Measurements from ENCODE around the gene PTPRT.

The PTPRT gene

DNA sequence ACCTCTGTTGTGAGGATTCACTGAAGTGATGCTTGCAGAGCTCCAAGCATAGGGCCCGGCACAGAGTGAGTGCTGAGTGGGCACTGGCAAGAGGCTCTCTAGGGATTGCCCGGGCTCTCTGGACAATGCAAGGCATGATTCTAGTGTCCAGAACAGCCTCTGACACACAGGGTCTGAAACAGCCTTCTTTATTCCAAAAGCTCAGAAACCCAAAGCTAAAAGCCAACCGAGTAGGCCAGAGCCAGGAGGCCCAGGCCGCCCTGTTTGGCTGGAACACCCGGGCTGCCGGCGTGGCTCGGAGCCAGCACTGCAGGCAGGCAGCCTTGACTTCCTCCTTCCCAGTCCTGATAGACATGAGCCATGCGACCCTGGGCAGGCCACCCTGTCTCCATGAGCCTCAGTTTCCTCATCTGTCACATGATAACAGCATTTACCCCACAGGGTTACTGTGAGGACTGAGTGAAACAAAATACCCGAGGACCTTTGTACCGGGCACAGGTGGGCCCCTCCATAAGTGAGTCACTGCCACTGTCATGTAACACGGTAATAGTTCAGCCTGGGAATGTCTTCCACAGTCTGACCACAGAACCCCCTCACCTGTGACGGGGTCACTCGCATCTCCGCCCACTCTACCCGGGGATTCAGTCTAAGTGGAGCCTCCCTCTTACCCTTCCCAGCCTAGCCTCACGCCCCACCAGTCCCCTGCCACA lies 51.5 kb downstream of the PTPRT start:
- Histone ChIP-seq H3K4me3 (ENCODE audit: insufficient read depth, low read depth, low read length) (no peak overlapping the region), H3K4me1 (ENCODE audit: control insufficient read depth, insufficient read depth, low read length) (no peaks in the 10 kb centered on the region), H3K9me3 (ENCODE audit: control insufficient read depth, low read length) (no peaks in the 10 kb centered on the region), H3K27me3 (ENCODE audit: control insufficient read depth, insufficient read depth, low read length, poor library complexity, severe bottlenecking) (no peaks in the 10 kb centered on the region), H3K27ac (ENCODE audit: insufficient read depth, low read depth, low read length, poor library complexity, severe bottlenecking) (no peak overlapping the region), H3K36me3 (ENCODE audit: control insufficient read depth, insufficient read depth, low read length) (no peaks in the 10 kb centered on the region)
- WGBS, 2 experiments, result 92 to 95% methylated on average over 17 of the region's 17 CpGs

DNA sequence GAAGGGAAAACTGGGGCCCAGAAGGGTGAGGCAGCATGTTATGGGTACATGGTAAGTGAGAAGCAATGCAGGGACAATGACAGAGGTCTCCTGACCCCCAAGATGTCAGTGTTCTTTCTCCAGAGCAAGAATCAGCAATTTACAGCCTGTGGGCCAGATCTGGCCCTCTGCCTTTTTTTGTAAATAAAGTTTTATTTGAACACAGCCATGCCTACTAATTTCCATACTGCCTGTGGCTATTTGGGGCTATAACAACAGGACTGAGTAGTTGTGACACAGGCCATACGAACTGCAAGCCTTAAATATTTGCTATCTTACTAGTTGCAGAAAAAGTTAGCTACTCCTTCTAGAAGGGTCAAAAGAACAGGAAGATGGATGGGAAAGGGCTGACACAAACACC lies 52.5 kb downstream of the PTPRT start:
- H3K27me3 ChIP-seq (ENCODE audit: control insufficient read depth, insufficient read depth, low read length, poor library complexity, severe bottlenecking), result no peaks in the 10 kb centered on the region
- H3K27ac ChIP-seq (ENCODE audit: insufficient read depth, low read depth, low read length, poor library complexity, severe bottlenecking), result no peak overlapping the region
- no peaks in the 10 kb centered on the region for H3K36me3 ChIP-seq (ENCODE audit: control insufficient read depth, insufficient read depth, low read length)
- no peak overlapping the region for H3K4me3 ChIP-seq (ENCODE audit: insufficient read depth, low read depth, low read length)
- WGBS, 2 experiments, result 80 to 94% methylated on average over 1 of the region's 1 CpG
- H3K9me3 ChIP-seq (ENCODE audit: control insufficient read depth, low read length), result no peaks in the 10 kb centered on the region
- no peaks in the 10 kb centered on the region for H3K4me1 ChIP-seq (ENCODE audit: control insufficient read depth, insufficient read depth, low read length)

DNA sequence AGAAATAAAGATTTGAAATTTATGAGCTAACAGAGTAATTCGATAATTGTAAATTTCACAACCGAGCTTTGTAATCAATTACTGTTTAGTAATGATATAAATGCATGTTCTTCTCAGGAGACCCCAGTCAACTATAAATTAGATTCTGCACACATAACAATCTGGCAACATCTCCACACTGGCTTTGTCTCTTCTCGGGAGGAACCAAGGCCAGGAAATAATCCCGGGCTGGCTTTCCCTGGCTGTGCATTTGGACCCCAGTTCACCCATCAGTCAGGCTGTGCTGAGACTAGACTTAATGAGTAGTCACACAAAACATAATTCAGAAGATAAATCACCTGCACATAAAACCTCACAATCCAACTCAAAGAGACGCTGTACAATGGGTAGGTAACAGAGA lies 65.5 kb downstream of the PTPRT start:
- Histone ChIP-seq H3K9me3 (ENCODE audit: control insufficient read depth, low read length) (no peaks in the 10 kb centered on the region), H3K4me1 (ENCODE audit: control insufficient read depth, insufficient read depth, low read length) (no peaks in the 10 kb centered on the region), H3K27ac (ENCODE audit: insufficient read depth, low read depth, low read length, poor library complexity, severe bottlenecking) (no peak overlapping the region), H3K27me3 (ENCODE audit: control insufficient read depth, insufficient read depth, low read length, poor library complexity, severe bottlenecking) (no peaks in the 10 kb centered on the region), H3K36me3 (ENCODE audit: control insufficient read depth, insufficient read depth, low read length) (no peaks in the 10 kb centered on the region), H3K4me3 (ENCODE audit: insufficient read depth, low read depth, low read length) (no peak overlapping the region)
- 96 to 99% methylated on average over 5 of the region's 5 CpGs for WGBS, 2 experiments

DNA sequence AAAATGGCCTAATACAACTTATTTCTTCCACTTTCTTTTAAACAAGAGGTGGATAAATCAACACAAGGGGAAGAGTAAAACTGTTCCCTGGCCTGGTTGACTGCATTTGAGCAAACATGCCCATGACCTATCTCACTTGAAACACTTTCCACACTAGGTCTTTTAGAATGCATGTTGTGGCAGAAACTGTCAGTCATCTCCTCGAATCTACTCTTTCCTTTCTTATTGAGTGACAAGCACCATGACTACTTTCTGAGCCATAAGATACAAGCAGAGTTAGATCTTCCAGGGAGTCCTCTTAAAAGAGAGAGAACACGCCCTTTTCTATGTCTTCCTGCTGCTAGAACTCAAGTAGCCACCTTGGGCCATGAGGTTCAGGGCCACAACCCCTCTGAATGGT lies 66.5 kb downstream of the PTPRT start:
- H3K4me3 ChIP-seq (ENCODE audit: insufficient read depth, low read depth, low read length), result no peak overlapping the region
- no peaks in the 10 kb centered on the region for H3K36me3 ChIP-seq (ENCODE audit: control insufficient read depth, insufficient read depth, low read length)
- 89 to 95% methylated on average over 2 of the region's 2 CpGs for WGBS, 2 experiments
- H3K27me3 ChIP-seq (ENCODE audit: control insufficient read depth, insufficient read depth, low read length, poor library complexity, severe bottlenecking), result no peaks in the 10 kb centered on the region
- H3K27ac ChIP-seq (ENCODE audit: insufficient read depth, low read depth, low read length, poor library complexity, severe bottlenecking), result no peak overlapping the region
- no peaks in the 10 kb centered on the region for H3K9me3 ChIP-seq (ENCODE audit: control insufficient read depth, low read length)
- no peaks in the 10 kb centered on the region for H3K4me1 ChIP-seq (ENCODE audit: control insufficient read depth, insufficient read depth, low read length)

DNA sequence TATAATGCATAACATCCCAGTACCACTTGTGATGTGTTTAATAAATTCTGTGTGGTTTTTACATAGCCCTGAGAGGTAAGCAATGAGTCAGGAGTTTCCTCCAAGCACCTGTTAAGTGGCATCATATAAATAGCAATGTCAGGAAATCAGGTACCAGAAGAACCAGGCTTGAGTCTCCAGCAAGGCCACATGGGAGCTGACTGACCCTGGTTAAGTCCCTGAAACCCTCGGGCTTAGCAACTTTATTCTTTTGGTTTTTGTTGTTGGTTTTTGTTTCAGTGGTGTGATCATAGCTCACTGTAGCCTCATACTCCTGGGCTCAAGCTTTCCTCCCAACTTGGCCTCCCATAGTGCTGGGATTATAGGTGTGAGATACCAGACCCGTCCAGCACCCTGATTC lies 70.0 kb downstream of the PTPRT start:
- no peak overlapping the region for H3K27ac ChIP-seq (ENCODE audit: insufficient read depth, low read depth, low read length, poor library complexity, severe bottlenecking)
- H3K4me3 ChIP-seq (ENCODE audit: insufficient read depth, low read depth, low read length), result no peak overlapping the region
- no peaks in the 10 kb centered on the region for H3K36me3 ChIP-seq (ENCODE audit: control insufficient read depth, insufficient read depth, low read length)
- no peaks in the 10 kb centered on the region for H3K27me3 ChIP-seq (ENCODE audit: control insufficient read depth, insufficient read depth, low read length, poor library complexity, severe bottlenecking)
- WGBS, 2 experiments, result 81 to 84% methylated on average over 1 to 2 of the region's 2 CpGs
- no peaks in the 10 kb centered on the region for H3K9me3 ChIP-seq (ENCODE audit: control insufficient read depth, low read length)
- no peaks in the 10 kb centered on the region for H3K4me1 ChIP-seq (ENCODE audit: control insufficient read depth, insufficient read depth, low read length)

DNA sequence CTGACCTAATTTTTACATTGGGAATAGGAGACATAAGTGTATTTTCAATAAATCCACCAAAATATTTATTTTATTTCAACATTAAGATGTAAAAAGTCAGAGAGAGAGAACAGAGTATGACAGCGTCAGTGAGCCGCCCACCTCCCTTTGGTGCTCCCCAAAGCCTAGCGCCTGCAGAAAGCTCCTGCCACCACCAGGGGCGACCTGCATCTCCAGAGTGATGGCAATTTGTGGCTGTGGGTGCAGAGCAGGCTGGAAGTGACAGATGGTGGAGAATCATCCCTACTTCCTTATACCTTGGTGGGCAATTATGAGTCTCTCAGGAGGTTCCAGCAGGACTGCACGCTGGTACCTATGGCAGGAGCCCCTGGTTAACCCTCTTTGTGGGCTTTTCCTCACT lies 87.3 kb downstream of the PTPRT start:
- 53 to 55% methylated on average over 5 of the region's 5 CpGs for WGBS, 2 experiments

DNA sequence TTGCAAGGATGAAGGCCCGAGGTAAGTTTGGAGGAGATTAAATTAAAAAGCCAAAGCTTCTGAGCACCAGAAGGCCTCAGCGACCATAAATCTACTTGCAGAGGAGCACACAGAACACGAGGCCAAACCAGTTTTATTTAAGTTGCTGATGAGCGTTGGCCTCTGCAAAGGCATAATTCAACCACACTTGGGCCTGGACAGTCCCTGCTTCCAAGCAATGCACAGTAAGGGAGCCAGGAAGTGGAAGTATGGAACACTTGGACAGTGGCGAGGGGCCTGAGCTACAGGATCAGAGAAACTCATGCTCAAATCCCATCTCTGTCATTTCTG lies 92.8 kb downstream of the PTPRT start:
- Histone ChIP-seq H3K4me3 (ENCODE audit: insufficient read depth, low read depth, low read length) (no peak overlapping the region), H3K4me1 (ENCODE audit: control insufficient read depth, insufficient read depth, low read length) (peaks cover 6% of the 10 kb centered on the region), H3K36me3 (ENCODE audit: control insufficient read depth, insufficient read depth, low read length) (no peaks in the 10 kb centered on the region), H3K27ac (ENCODE audit: insufficient read depth, low read depth, low read length, poor library complexity, severe bottlenecking) (no peak overlapping the region), H3K9me3 (ENCODE audit: control insufficient read depth, low read length) (no peaks in the 10 kb centered on the region), H3K27me3 (ENCODE audit: control insufficient read depth, insufficient read depth, low read length, poor library complexity, severe bottlenecking) (no peaks in the 10 kb centered on the region)
- 90 to 92% methylated on average over 5 of the region's 5 CpGs for WGBS, 2 experiments

More for the DNA sequence above, 87.3 kb downstream of the PTPRT start:
- H3K4me1 ChIP-seq (ENCODE audit: control insufficient read depth, insufficient read depth, low read length), result no peaks in the 10 kb centered on the region
- H3K27me3 ChIP-seq (ENCODE audit: control insufficient read depth, insufficient read depth, low read length, poor library complexity, severe bottlenecking), result no peaks in the 10 kb centered on the region
- H3K36me3 ChIP-seq (ENCODE audit: control insufficient read depth, insufficient read depth, low read length), result no peaks in the 10 kb centered on the region
- no peaks in the 10 kb centered on the region for H3K9me3 ChIP-seq (ENCODE audit: control insufficient read depth, low read length)
- no peak overlapping the region for H3K27ac ChIP-seq (ENCODE audit: insufficient read depth, low read depth, low read length, poor library complexity, severe bottlenecking)
- no peak overlapping the region for H3K4me3 ChIP-seq (ENCODE audit: insufficient read depth, low read depth, low read length)

DNA sequence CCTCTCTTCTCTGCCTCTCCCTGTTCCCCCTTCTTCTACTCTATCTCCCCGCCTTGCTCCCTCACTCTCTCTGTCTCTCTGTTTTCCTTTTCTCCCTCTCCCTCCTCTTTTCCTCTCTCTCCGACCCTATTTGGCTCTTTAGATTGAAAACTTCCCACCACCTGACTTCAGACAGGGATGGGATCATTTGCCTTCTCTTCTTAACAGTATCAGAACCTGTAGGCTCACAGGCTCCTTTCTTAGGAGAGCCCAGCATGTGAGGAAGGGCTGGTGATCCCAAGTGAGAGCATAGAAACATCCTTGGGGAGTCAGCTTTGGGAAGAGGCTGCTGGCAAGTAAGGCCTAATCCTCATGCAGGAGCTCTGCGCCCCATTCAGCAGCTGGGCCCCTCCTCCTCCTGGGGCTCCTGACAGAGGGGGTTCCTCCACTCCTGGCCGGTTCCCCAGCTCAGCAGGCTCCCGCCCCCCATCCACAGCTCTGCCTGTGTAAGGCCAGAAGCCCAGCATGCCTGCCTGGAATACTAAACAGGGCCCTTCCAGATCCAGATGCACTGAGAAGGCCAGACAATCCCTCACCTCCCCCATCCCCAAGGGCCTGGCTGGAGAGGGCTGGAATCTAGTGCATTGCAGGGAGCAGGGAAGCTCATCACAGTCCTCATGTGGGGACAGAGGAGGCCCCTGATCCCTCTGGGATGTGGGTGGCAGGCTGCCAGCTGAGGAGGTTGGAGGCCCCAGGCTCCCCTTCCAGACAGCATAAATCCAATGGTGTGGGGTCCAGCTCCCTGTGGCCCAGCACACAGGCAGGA lies 93.4 kb downstream of the PTPRT start:
- WGBS, 2 experiments, result 40 to 44% methylated on average over 5 of the region's 5 CpGs
- Histone ChIP-seq H3K4me1 (ENCODE audit: control insufficient read depth, insufficient read depth, low read length) (peaks cover 6% of the 10 kb centered on the region), H3K4me3 (ENCODE audit: insufficient read depth, low read depth, low read length) (no peak overlapping the region), H3K36me3 (ENCODE audit: control insufficient read depth, insufficient read depth, low read length) (no peaks in the 10 kb centered on the region), H3K27me3 (ENCODE audit: control insufficient read depth, insufficient read depth, low read length, poor library complexity, severe bottlenecking) (no peaks in the 10 kb centered on the region), H3K9me3 (ENCODE audit: control insufficient read depth, low read length) (no peaks in the 10 kb centered on the region), H3K27ac (ENCODE audit: insufficient read depth, low read depth, low read length, poor library complexity, severe bottlenecking) (no peak overlapping the region)

DNA sequence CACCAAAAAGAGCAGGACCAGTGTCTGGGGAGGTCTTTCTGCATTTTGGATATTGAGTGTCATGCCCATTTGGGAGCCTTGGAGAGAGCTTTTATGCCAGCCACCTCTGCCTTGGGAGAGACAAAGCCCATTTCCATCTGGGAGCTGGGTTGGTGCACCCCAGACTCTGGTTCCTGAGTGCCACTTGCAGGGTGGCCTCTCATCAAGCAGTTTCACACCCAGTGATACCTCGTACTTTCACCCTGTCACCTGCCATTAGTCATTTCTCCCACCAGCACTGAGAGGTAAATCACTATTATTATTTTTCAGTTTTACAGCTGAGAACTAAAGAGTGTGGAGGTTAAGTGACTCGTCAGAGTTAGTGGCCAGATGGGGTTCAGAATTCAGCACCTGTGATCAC lies 94.7 kb downstream of the PTPRT start:
- no peak overlapping the region for H3K27ac ChIP-seq (ENCODE audit: insufficient read depth, low read depth, low read length, poor library complexity, severe bottlenecking)
- no peaks in the 10 kb centered on the region for H3K27me3 ChIP-seq (ENCODE audit: control insufficient read depth, insufficient read depth, low read length, poor library complexity, severe bottlenecking)
- H3K36me3 ChIP-seq (ENCODE audit: control insufficient read depth, insufficient read depth, low read length), result no peaks in the 10 kb centered on the region
- H3K9me3 ChIP-seq (ENCODE audit: control insufficient read depth, low read length), result no peaks in the 10 kb centered on the region
- H3K4me3 ChIP-seq (ENCODE audit: insufficient read depth, low read depth, low read length), result no peak overlapping the region
- WGBS, 2 experiments, result 87 to 92% methylated on average over 2 of the region's 2 CpGs
- H3K4me1 ChIP-seq (ENCODE audit: control insufficient read depth, insufficient read depth, low read length), result peaks cover 6% of the 10 kb centered on the region

DNA sequence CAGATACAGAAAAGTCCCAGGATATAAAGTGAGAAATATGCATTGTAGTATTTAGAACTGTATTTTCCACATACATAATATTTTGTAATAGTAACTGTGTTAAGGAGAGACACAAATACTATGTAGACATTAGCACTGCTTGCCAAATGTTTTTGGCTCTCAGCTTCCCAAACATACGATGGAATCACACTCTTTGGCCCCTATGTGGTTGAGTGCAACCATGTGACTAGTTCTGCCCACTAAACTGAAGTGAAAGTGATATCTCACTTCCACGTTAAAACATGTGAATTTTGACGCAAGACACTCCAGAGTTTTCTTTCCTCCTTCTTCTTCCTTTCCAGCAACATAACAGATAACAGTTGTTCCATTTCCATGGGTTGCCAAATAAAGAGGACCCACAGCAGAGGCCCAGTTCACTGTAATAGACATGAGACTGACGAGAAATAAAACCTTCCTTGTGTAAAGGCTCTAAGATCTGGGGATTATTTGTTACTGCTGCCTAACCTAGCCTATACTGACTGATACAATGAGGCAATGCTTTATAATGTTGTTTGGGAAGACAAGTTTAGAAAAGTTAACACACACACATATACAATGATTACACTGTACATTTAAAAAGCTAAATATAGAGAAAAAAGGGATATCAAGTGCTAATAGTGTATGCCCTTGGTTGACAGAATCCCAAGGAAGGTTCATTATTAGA lies 97.2 kb downstream of the PTPRT start:
- Histone ChIP-seq H3K27me3 (ENCODE audit: control insufficient read depth, insufficient read depth, low read length, poor library complexity, severe bottlenecking) (no peaks in the 10 kb centered on the region), H3K4me3 (ENCODE audit: insufficient read depth, low read depth, low read length) (no peak overlapping the region), H3K4me1 (ENCODE audit: control insufficient read depth, insufficient read depth, low read length) (peaks cover 6% of the 10 kb centered on the region), H3K27ac (ENCODE audit: insufficient read depth, low read depth, low read length, poor library complexity, severe bottlenecking) (no peak overlapping the region), H3K9me3 (ENCODE audit: control insufficient read depth, low read length) (no peaks in the 10 kb centered on the region), H3K36me3 (ENCODE audit: control insufficient read depth, insufficient read depth, low read length) (no peaks in the 10 kb centered on the region)
- WGBS, 2 experiments, result 89 to 91% methylated on average over 4 of the region's 4 CpGs
